Spleen (tissue), 7 donors: Measurements from ENCODE around the gene ZNF593.

Experiments used
- POLR2A ChIP-seq, 3 donors: fragments of 450-650 bp; IDR thresholded peaks; one replicate each; pipeline ENCODE4 v1.5.1; 2017; ENCODE audit warnings: antibody characterized with exemption in 3 of 3, mild to moderate bottlenecking in 1 of 3
- TF ChIP-seq, protein P1 (sequence below), 11 experiments: fragments of 200-600 bp in 7 of 11; fragments of 450-650 bp in 4 of 11; sonication (generic) in 4 of 11; IDR thresholded peaks in 8 of 11; conservative IDR thresholded peaks in 3 of 11; 1 replicate in 7 of 11; 2 replicates in 4 of 11; pipeline versions ENCODE4 v1.4.0 to v1.8.0; 2016 to 2021; ENCODE audit warnings: antibody characterized with exemption in 11 of 11, inconsistent platforms in 4 of 11, mild to moderate bottlenecking in 1 of 11
- donor health status: DM: no; HTN: no; CAD: no; lungs with moderate emphysema.
- donor health status: DM: no; HTN: no; CAD: no.
- donor health status: DM: no; HTN: no; CAD: no.

DNA sequence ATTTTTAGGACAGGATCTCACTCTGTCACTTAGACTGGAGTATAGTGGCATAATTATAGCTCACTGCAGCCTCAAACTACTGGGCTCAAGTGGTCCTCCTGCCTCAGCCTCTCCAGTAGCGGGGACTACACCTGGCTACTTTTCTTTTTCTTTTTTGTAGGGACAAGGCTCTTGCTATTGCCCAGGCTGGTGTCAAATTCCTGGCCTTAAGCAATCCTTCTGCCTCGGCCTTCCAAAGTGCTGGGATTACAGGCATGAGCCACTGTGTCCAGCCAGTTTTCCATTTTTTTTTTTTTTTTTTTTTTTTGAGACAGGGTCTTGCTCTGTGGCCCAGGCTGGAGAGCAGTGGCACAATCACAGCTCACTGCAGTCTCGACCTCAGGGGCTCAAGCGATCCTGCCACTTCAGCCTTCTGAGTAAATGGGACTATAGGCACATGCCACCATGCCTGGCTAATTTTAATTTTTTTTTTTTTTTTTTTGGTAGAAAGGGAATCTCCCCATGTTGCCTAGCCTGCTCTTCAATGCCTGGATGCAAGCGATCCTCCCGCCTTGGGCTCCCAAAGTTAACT lies 43.7 kb downstream of the ZNF593 start:
- TF ChIP-seq, protein P1, sequence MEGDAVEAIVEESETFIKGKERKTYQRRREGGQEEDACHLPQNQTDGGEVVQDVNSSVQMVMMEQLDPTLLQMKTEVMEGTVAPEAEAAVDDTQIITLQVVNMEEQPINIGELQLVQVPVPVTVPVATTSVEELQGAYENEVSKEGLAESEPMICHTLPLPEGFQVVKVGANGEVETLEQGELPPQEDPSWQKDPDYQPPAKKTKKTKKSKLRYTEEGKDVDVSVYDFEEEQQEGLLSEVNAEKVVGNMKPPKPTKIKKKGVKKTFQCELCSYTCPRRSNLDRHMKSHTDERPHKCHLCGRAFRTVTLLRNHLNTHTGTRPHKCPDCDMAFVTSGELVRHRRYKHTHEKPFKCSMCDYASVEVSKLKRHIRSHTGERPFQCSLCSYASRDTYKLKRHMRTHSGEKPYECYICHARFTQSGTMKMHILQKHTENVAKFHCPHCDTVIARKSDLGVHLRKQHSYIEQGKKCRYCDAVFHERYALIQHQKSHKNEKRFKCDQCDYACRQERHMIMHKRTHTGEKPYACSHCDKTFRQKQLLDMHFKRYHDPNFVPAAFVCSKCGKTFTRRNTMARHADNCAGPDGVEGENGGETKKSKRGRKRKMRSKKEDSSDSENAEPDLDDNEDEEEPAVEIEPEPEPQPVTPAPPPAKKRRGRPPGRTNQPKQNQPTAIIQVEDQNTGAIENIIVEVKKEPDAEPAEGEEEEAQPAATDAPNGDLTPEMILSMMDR (IDR thresholded peaks at IDR 0.05 in 8 of 11, conservative IDR thresholded peaks at IDR 0.05 in 3 of 11) = no peak
- no peak for TF ChIP-seq POLR2A (IDR thresholded peaks at IDR 0.05)
